Kidney epithelial cell (primary cell): ENCODE data around the gene MIEF1. TPM values are rescaled to one million over a fixed set of nuclear protein-coding genes. Genes with fewer than 3 reads are reported as not detected.

Experiments
- DNase-seq: peaks from one replicate; pipeline ENCODE4 v3.0.0-alpha.2; 2010; ENCODE audit warnings: low read depth
- H3K27me3 ChIP-seq: 2 replicates; pipeline ENCODE4 v1.6.0; 2011; ENCODE audit warnings: low read length; ENCODE audit not compliant: control insufficient read depth, insufficient read depth
- H3K36me3 ChIP-seq: 2 replicates; pipeline ENCODE4 v1.5.1; 2011; ENCODE audit warnings: low read length; ENCODE audit not compliant: control insufficient read depth, insufficient read depth
- H3K4me3 ChIP-seq: 2 replicates; pipeline ENCODE4 v1.5.1; 2011; ENCODE audit warnings: low read depth, mild to moderate bottlenecking, control low read depth, low read length
- CTCF ChIP-seq: IDR thresholded peaks from 2 replicates; pipeline ENCODE4 v1.5.1; 2011; ENCODE audit warnings: mild to moderate bottlenecking, moderate library complexity, low read length, control low read depth, inconsistent platforms; ENCODE audit not compliant: insufficient read depth, poor library complexity, severe bottlenecking
- total RNA-seq: library from RNA; depleted of rRNA; stranded (reverse); fragments of >200 nt; gene quantifications from 2 replicates; pipeline ENCODE4 v1.2.3, GENCODE V29; 2015

MIEF1 gene
- total RNA-seq, 1 donor from 2014 or later, result 54.6 TPM

- no peaks in the 10 kb centered on the region for H3K27me3 ChIP-seq
- no peak overlapping the region for H3K4me3 ChIP-seq
- no peak for TF ChIP-seq CTCF
- DNase-seq, result no peak
- no peaks in the 10 kb centered on the region for H3K36me3 ChIP-seq
Observed at GRCh38 chr22:39469326-39469680, 32.8 kb upstream of the MIEF1 start.

GRCh38 chr22:39469681-39470450, 32.2 kb upstream of the MIEF1 start:
- TF ChIP-seq CTCF, result no peak
- no peak overlapping the region for H3K4me3 ChIP-seq
- no peak for DNase-seq
- no peaks in the 10 kb centered on the region for H3K27me3 ChIP-seq
- no peaks in the 10 kb centered on the region for H3K36me3 ChIP-seq

GRCh38 chr22:39470451-39471291, 31.4 kb upstream of the MIEF1 start:
- DNase-seq, result no peak
- H3K4me3 ChIP-seq, result peak overlapping the region; percentile 6

GRCh38 chr22:39471381-39472141, 30.5 kb upstream of the MIEF1 start:
- Histone ChIP-seq H3K36me3 (no peaks in the 10 kb centered on the region), H3K27me3 (no peaks in the 10 kb centered on the region), H3K4me3 (no peak overlapping the region)
- TF ChIP-seq CTCF, result peak; percentile 8
- DNase-seq, result peak; percentile 78

More at GRCh38 chr22:39470451-39471291, 31.4 kb upstream of the MIEF1 start:
- Histone ChIP-seq H3K36me3 (no peaks in the 10 kb centered on the region), H3K27me3 (no peaks in the 10 kb centered on the region)
- TF ChIP-seq CTCF, result no peak

DNA sequence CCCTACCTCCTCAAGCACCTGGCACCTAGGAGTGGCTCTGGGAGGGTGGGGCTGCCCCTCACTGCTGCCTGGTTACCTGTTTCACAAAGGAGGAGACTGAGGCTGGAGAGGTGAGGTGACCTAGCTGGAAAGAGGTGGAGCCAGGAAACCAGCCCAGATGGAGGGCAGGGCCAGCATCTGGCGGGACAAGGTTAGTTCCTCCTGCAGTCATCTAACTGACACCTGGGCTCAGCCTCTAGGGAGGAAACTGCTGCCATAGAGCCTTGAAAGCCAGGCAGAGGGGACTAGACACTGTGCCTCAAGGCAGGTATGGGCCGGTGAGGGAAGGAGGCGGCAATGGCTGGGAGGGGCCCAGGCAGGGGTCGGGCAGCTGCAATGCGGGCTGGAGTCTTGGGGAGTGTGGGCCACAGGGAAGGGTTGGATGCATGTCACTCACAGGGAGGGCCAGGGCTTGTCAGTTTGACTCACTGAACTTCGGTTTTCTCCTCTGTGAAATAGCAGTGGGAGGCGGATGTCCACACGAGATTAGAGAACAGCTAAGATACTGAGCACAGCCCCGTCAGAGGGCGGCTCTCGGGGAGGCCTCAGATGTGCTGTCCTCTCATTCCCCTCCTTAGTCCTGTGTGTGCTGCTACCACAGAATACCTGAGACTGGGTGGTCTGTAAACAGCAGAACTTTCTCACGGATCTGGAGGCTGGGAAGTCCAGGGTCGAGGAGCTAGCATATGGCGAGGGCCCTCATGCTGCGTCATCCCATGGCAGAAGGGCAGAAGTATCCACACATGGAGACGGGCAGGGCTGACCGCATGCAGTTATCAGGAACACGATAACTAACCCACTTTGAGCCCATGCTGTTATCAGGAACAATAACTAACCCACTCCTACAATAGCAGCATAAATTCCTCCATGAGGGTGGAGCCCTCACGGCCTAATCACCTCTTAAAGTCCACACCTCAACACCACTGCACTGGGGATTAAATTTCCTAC, 29.2 kb upstream of the MIEF1 start:
- H3K36me3 ChIP-seq, result no peaks in the 10 kb centered on the region
- H3K27me3 ChIP-seq, result no peaks in the 10 kb centered on the region
- H3K4me3 ChIP-seq, result no peak overlapping the region
- no peak for TF ChIP-seq CTCF
- no peak for DNase-seq
